ENCODE measurements around the gene SLC35C1.

Gene SLC35C1

GRCh38 chr11:45846974-45847910, 42.3 kb downstream of the SLC35C1 start, which contains the start of gene CRY2:
Gene CRY2 (plus strand): TSS chr11:45847475. CDS start chr11:45847491, 16 bp downstream.
- DNase-seq = peak; percentile 99

- DNase-seq = peak; percentile 65
These were observed 43.0 kb downstream of the SLC35C1 start for GRCh38 chr11:45847911-45848316.

GRCh38 chr11:45848654-45849081, 43.7 kb downstream of the SLC35C1 start:
- DNase-seq = no peak

GRCh38 chr11:45850446-45850845, 45.5 kb downstream of the SLC35C1 start:
- DNase-seq = no peak

DNA sequence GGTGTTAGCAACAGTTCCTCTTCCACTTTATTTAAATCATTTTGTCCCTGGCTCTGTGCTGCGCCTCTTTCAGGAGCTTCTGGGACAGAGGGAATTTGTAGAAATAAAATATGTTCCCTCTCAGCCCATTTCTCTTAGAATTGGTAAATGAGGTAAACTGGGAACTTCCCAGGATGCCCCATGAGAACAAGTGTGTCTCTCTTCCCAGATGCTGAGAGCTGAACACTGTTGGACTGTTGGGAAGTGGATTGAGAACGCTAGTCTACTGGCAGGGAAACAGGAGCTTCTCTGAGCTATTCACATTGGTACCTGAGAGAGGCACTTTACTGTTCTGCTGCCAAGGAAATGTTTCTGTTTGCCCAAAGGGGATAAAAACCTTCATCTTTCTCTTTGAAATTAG, 46.3 kb downstream of the SLC35C1 start:
- no peak for DNase-seq

DNA sequence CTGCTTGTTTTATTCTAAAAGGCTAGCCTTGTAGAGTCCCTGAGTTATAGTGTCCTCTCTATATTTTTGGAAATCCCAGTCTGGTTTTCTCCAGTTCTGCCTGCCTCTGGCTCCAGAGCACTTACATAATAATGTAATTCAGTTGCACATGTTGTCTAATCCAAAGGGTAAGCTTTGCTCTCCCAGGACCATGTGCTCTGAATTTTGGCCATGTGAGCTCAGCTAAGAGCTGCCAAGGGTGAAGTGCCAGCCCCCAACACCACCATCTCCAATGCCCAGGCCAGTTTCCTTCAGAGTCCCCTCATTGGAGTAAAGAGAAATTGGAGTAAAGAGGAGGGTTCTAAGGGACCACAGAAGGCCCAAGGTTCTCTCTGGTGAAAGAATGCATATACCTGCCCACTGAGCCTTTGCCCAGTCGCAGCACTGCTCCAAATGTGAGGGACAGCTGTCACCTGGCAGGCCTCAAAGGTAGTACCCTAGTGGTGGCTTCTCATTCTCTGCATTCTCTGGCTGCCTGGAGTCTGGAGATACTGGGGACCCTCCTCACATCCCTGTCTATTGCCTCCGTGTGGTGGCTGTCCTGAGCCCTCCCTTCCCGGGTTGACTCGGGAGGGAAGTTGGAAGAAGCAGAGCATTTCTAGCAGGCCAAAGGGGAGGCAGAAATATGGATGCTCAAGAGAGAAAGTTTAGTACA, 47.2 kb downstream of the SLC35C1 start:
- DNase-seq = no peak

DNA sequence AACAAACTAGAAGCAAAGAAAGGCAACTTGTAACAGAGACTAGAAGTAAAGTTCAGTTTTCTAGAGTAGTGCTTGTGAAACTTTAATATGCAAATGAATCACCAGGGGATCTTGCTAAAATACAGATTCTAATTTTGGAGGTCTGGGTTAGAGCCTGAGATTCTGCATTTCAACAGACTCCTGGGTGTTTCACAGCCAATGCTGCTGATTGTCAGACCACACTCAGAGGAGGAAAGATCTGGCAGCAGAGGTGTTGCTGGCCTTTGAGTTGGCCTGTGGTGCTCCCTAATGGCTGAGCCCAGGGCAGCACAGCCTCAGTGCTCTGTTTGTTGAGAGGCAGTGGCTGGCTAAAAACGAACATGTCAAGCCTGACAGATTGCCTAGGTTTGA, 47.8 kb downstream of the SLC35C1 start:
- DNase-seq = no peak

DNA sequence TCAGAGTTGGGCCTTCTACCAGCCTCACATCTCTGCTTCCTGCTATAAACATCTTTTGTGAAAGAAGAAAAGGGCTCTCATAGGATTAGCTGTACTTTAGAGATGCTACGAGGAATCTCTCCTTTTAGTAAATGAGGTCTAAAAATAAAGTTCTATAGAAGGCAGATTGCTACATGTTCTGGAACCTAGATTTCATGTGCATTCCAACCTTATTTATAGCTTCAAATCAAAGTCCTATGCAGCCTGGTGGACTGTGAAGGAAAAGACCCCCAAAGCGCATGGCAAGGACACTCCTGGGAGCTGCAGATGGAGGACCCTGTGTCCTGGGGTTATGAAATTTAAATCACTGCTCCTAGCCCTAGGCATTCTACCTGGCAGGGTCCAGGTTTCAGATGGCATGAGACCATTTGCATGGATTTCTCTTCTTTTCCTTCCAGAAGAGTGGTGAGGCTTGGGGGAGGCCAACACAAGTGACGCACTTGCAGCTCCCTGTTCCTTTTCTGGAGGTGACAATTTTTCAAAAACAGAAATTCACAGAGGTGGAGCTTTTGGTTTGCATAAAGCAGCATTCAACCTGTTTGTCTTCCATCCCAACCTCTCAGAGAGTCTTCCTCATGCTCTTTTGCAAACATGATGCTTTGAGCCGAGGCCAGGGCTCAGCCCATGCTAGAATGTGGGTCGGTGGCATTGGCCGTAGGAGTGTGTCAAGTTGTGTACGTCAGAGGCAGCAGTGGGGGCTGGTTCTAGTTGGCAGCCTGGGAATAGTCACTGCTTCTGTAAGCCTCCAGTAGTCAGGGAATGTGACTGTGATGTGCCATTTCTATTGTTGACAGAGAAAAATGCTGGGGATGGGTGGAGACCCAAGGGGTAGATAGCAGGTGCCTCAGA, 48.6 kb downstream of the SLC35C1 start:
- DNase-seq = no peak

DNA sequence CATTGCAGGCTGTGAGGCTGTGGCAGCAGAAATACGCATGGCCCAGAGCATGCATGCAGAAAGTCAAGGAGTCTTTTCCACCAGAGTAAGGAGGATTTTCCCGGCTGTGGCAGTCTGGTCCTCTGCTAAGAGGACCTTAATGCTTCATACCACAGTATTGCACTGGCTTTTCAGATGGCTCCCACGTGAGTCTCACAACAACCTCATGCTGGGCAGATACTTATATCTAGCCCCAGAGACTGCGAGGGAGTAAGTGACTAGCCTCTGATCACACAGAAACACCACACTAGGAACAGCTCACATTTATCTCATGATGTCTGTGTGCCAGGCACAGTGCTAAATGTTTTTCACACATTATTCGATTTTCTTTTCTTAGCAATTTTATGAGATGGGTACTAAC, 50.4 kb downstream of the SLC35C1 start:
- no peak for DNase-seq

GRCh38 chr11:45856044-45856468, 51.1 kb downstream of the SLC35C1 start:
- no peak for DNase-seq

- no peak for DNase-seq
These were observed 53.1 kb downstream of the SLC35C1 start for GRCh38 chr11:45857961-45858474.

DNA sequence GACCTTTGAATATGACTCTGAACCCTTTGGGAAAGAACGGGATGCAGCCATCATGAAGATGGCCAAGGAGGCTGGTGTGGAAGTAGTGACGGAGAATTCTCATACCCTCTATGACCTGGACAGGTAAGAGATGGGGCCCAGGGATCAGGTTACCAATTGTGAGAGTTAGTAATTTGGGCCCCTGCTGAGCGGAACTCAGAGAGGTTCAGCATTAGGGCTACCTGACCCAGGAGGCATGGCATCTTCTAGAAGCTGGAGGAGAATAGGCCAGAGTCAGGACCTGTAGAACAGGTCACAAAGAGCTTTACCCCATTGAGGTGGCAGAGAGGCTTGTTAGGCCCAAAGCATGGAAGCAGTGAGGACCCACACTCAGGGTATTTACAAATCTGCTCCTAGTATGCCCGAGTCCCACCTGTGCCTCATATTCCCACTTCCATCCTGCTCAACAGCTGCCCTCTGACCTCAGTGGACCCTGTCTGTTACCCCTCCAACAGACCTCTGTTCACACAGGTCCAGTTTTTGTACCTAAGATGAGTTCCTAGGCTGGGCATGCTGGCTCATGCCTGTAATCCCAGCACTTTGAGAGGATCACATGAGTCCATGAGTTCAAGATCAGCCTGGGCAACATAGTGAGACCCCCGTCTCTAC, 53.9 kb downstream of the SLC35C1 start:
- no peak for DNase-seq

DNA sequence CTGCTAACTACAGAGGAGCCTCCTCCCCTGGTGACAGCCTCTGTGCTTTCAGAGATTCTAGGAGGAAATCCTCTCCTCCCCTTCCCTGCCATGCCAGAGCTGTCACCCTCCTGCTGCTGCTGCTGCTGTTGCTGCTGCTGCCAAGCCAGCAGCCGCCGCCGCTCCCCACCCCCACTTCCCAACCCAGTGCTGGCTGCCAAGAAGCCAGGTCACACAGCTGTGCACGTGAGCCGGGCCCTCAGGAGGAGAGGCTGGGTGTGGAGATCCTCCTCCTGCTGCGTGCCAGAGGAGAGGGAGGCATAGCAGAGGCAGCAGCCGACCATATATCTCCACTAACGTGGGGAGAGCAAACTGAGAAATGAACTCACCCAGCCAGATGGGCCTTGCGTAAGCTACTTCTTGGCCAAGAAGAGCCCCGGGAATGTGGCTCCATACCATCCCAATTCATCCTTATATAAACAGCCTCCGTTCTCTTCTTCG, 54.8 kb downstream of the SLC35C1 start:
- DNase-seq = no peak

- DNase-seq = no peak
These were observed 55.4 kb downstream of the SLC35C1 start for GRCh38 chr11:45860348-45860747.

GRCh38 chr11:45860764-45861510, 56.0 kb downstream of the SLC35C1 start:
- DNase-seq = no peak
